Mesothelial cell of epicardium (in vitro differentiated cells): Measurements from ENCODE around the gene REXO1. TPM values are rescaled to one million over a fixed set of nuclear protein-coding genes. Genes with fewer than 3 reads are reported as not detected.

Experiments used
- DNase-seq, 2 experiments: peaks; one replicate each; pipeline ENCODE4 v3.0.0; 2021; ENCODE audit warnings: low spot score in 2 of 2; ENCODE audit not compliant: unreplicated experiment in 2 of 2
- H3K27ac Mint-ChIP-seq: 2 replicates; pipeline ENCODE4 v1.8.0; 2021; ENCODE audit warnings: mixed read lengths
- H3K27me3 Mint-ChIP-seq: 2 replicates; pipeline ENCODE4 v1.8.0; 2021; ENCODE audit warnings: low read depth, mixed read lengths
- H3K36me3 Mint-ChIP-seq: 2 replicates; pipeline ENCODE4 v1.8.0; 2021; ENCODE audit warnings: mixed read lengths
- H3K4me1 Mint-ChIP-seq: 2 replicates; pipeline ENCODE4 v1.8.0; 2021; ENCODE audit warnings: mixed read lengths
- H3K4me3 Mint-ChIP-seq: 2 replicates; pipeline ENCODE4 v1.8.0; 2021; ENCODE audit warnings: mild to moderate bottlenecking, moderate library complexity, mixed read lengths
- H3K9me3 Mint-ChIP-seq: 2 replicates; pipeline ENCODE4 v1.8.0; 2021; ENCODE audit warnings: mixed read lengths
- total RNA-seq: library from RNA; stranded (reverse); gene quantifications from 3 replicates; pipeline ENCODE4 v1.2.1, GENCODE V29; 2021
- TF ChIP-seq, protein P1 (sequence below): fragments of 200-600 bp; sonication (generic); IDR thresholded peaks from one replicate; pipeline ENCODE4 v1.5.0; 2021; ENCODE audit warnings: antibody characterized with exemption; ENCODE audit not compliant: unreplicated experiment

Gene REXO1
- total RNA-seq, 1 donor from 2014 or later = 46.6 TPM

DNA sequence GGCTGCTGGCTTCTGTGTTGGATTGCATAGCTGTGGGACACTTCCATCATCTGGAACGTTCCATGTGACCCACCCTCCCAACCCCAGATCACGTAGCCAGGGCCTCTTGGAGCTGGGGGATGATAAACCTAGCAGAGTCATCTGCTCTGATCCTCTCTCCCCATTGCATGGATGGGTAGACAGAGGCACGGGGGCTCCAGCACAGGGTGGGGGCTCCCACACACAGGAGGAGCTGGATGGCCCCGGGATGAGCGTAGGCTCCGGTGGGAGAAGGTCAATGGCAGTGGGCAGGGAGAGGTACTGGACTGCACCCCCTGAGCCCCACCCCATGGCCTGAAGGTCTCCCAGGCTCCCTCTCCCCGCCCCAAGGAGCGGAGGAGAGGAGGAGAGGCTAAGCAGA is 61.6 kb downstream of the REXO1 start:
- Mint-ChIP-seq H3K27me3 (peaks cover 82% of the 10 kb centered on the region), H3K9me3 (no peaks in the 10 kb centered on the region), H3K36me3 (no peaks in the 10 kb centered on the region), H3K4me3 (no peak overlapping the region), H3K27ac (no peak overlapping the region), H3K4me1 (no peaks in the 10 kb centered on the region)
- DNase-seq = no peak
- TF ChIP-seq, protein P1, sequence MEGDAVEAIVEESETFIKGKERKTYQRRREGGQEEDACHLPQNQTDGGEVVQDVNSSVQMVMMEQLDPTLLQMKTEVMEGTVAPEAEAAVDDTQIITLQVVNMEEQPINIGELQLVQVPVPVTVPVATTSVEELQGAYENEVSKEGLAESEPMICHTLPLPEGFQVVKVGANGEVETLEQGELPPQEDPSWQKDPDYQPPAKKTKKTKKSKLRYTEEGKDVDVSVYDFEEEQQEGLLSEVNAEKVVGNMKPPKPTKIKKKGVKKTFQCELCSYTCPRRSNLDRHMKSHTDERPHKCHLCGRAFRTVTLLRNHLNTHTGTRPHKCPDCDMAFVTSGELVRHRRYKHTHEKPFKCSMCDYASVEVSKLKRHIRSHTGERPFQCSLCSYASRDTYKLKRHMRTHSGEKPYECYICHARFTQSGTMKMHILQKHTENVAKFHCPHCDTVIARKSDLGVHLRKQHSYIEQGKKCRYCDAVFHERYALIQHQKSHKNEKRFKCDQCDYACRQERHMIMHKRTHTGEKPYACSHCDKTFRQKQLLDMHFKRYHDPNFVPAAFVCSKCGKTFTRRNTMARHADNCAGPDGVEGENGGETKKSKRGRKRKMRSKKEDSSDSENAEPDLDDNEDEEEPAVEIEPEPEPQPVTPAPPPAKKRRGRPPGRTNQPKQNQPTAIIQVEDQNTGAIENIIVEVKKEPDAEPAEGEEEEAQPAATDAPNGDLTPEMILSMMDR = no peak

DNA sequence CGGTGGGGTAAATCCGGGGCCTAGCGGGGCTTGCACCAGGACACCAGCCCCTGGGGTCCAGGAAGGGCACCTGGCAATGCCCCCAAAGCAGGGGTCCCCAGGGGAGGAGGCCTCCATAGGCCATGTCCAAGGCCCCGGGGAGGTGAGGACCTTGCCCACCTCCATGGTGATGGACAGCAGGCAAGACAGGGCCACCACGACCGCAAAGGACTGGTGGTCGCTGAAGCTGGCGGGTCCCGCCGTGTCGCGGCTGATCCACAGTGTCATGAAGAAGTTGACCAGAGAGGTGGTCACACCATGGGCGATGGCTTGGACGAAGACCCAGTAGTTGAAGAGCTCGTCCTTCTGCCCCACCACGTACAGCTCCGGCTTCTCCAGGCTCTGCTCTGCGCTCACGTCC is 63.0 kb downstream of the REXO1 start:
- Mint-ChIP-seq H3K27ac (no peak overlapping the region), H3K27me3 (peaks cover 83% of the 10 kb centered on the region), H3K4me3 (no peak overlapping the region), H3K9me3 (no peaks in the 10 kb centered on the region), H3K36me3 (no peaks in the 10 kb centered on the region), H3K4me1 (no peaks in the 10 kb centered on the region)
- DNase-seq = no peak
- TF ChIP-seq, protein P1 = no peak

DNA sequence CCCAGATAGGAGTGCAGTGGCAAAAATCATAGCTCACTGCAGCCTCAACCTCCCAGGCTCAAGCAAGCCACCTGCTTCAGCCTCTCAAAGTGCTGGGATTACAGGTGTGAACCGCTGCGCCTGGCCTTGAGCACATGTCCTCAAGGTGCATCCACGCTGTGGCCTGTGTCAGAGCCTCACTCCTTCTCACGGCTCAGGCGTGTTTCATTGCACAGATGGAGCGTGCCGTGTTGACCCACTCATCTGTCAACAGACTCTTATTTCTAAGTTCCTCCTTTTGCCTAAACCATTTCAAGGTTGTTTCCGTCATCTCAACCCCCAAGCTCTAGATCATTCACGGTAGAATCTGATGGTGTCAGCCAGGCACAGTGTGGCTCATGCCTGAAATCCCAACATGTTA is 64.4 kb downstream of the REXO1 start:
- TF ChIP-seq, protein P1 = no peak
- H3K9me3 Mint-ChIP-seq = no peaks in the 10 kb centered on the region
- DNase-seq = no peak
- peaks cover 90% of the 10 kb centered on the region for H3K27me3 Mint-ChIP-seq
- no peak overlapping the region for H3K4me3 Mint-ChIP-seq
- H3K4me1 Mint-ChIP-seq = peaks cover 4% of the 10 kb centered on the region
- no peaks in the 10 kb centered on the region for H3K36me3 Mint-ChIP-seq
- H3K27ac Mint-ChIP-seq = no peak overlapping the region

DNA sequence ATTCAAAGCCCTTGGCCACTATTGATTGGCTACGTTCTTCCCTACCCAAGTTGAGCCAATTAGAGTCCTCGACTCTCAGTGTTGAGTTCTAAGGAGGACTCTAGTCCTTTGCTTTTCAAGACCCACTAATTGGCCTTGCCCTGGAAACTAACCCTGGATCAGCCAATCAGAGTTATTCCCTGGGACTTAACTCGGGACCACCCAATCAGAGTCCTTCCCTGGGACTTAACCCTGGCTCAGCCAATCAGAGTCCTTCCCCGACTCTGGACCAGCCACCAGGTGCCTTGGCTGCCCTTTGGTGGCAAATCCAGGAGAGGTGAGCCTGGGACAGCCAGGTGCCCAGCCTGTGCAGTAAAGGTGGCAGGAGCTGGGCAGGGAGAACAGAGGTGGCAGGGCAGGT is 64.9 kb downstream of the REXO1 start:
- TF ChIP-seq, protein P1 = no peak
- no peak overlapping the region for H3K4me3 Mint-ChIP-seq
- DNase-seq = no peak
- H3K27me3 Mint-ChIP-seq = peaks cover 90% of the 10 kb centered on the region
- no peak overlapping the region for H3K27ac Mint-ChIP-seq
- no peaks in the 10 kb centered on the region for H3K9me3 Mint-ChIP-seq
- no peaks in the 10 kb centered on the region for H3K36me3 Mint-ChIP-seq
- H3K4me1 Mint-ChIP-seq = peaks cover 4% of the 10 kb centered on the region

DNA sequence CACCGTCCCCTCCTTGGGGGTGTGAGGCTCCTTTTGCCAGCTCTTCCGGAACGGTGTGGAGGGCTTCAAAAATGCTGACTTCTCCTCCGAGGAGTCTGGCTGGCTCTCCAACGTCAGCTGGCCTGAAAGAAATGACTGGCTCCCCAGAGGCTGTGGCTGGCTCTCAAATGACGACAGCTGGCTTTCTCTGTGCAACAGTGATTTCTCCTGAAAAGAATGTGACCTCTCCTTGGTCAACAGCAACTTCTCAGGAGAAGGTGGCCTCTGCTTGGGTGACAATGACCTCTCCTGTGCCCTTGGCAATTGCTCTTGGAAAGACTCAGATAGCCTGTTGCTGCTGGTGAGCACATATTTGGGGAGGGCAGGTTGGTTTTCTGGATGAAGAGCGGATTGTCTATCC is 65.8 kb downstream of the REXO1 start:
- Mint-ChIP-seq H3K4me3 (no peak overlapping the region), H3K27me3 (peaks cover 92% of the 10 kb centered on the region), H3K36me3 (no peaks in the 10 kb centered on the region), H3K27ac (no peak overlapping the region), H3K9me3 (no peaks in the 10 kb centered on the region), H3K4me1 (peaks cover 4% of the 10 kb centered on the region)
- DNase-seq = no peak
- TF ChIP-seq, protein P1 = no peak
